ENCODE measurements around the gene GPX7. TPM values are rescaled to one million over a fixed set of nuclear protein-coding genes. Genes with fewer than 3 reads are reported as not detected.

GPX7 gene
- total and polyA plus RNA-seq, 7 donors, result 2.5 to 49.3 (median 17.0) TPM

DNA sequence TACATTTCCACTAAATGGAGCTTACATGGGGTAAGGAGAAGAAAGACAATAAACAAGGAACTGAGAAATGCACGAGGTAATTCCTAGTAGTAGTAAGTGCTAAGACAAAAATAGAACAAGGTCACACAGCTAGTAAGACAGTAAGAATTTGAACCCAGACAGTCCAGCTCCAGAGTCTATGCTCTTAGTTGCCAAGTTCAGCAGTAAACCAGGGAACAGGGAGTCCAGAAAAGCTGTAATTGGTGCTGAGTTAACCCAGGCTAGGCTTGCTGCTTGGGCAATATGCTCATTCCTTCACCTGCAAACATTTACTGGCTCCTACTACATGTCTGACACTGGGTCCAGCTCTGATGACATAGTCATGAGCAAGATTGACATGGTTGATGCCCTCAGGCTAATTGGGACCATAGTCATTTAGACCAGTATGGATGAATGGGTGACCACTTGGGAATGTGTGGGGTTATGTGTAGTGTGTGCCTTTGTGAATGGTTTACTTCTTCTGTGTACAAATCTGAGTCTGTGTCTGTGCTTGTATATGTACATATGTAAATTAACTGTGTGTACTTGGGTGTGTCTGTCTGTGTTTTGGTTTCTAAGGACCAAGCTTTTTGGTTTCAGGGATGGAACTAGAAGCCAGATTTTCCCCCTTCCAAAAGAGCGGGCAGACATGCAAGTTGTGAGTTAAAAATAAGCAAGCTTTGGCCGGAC is 2.0 kb downstream of the GPX7 start:
- H3K27me3 ChIP-seq, result no peaks in the 10 kb centered on the region
- H3K27ac ChIP-seq, result peak overlapping the region; percentile 80 to 89 (median 84)
- H3K4me3 ChIP-seq, result no peak overlapping the region
- peaks cover 0 to 33% (median 26%) of the 10 kb centered on the region in 4 donors for H3K4me1 ChIP-seq
- DNase-seq, result no peak
- intact Hi-C loops (cut with DNase I), result loop anchor here (5.0 kb wide), 1 partner anchor 202 kb away; the partner anchor contains the start of genes ORC1 and PRPF38A
- TF ChIP-seq POLR2A (IDR thresholded peaks at IDR 0.05) (no peak), POLR2AphosphoS5 (IDR thresholded peaks at IDR 0.05) (no peak), EP300 (IDR thresholded peaks at IDR 0.05) (peak in 1 of 4 donors; percentile 23)
- TF ChIP-seq, protein P1, sequence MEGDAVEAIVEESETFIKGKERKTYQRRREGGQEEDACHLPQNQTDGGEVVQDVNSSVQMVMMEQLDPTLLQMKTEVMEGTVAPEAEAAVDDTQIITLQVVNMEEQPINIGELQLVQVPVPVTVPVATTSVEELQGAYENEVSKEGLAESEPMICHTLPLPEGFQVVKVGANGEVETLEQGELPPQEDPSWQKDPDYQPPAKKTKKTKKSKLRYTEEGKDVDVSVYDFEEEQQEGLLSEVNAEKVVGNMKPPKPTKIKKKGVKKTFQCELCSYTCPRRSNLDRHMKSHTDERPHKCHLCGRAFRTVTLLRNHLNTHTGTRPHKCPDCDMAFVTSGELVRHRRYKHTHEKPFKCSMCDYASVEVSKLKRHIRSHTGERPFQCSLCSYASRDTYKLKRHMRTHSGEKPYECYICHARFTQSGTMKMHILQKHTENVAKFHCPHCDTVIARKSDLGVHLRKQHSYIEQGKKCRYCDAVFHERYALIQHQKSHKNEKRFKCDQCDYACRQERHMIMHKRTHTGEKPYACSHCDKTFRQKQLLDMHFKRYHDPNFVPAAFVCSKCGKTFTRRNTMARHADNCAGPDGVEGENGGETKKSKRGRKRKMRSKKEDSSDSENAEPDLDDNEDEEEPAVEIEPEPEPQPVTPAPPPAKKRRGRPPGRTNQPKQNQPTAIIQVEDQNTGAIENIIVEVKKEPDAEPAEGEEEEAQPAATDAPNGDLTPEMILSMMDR (IDR thresholded peaks at IDR 0.05), result no peak
- no peaks in the 10 kb centered on the region for H3K9me3 ChIP-seq
- peaks cover 0 to 29% (median 9%) of the 10 kb centered on the region in 4 donors for H3K36me3 ChIP-seq
- 57 to 63% methylated on average over 3 of the region's 3 CpGs for WGBS, 2 donors

DNA sequence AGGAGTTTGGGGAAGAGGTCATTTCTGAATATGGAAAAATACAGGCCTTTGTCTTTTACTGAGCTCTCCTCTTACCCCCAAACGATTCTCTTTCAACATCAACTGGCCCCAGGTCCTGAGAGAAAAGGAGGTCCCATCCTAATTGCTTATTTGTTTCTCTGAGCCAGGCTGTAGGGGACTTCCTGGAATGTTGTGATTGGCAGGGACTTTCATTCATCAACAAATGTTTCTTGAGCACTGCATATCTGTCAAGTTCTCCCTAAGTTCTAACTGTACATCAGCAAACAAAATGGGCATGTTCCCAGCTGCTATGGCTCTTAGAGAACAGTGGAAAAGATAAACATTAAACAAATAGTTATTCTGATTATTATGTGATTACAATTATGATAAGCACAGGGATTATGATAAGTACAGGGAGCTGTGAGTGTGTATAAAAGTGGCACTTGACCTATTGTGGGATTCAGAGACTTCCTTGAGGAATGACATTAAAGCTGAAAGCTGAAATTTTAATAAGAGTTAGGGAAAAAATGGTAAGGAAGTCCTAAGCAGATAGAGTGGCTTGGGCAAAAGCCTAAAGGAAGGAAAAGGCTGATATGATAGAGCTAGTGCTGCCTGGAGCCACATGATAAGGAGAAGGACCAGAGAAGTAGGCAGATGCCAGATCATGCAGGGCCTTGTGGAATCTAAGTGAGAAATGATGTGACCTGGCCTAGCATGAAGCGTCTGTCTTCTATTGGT is 11.6 kb downstream of the GPX7 start:
- no peak for DNase-seq
- Histone ChIP-seq H3K27ac (no peak overlapping the region), H3K36me3 (peaks cover 0 to 7% (median 0%) of the 10 kb centered on the region in 4 donors), H3K9me3 (no peaks in the 10 kb centered on the region), H3K27me3 (no peaks in the 10 kb centered on the region), H3K4me3 (no peak overlapping the region), H3K4me1 (no peaks in the 10 kb centered on the region)
- intact Hi-C loops (cut with DNase I), result no loop called here
- WGBS, 2 donors, result 63 to 64% methylated on average over 2 of the region's 2 CpGs
- no peak for TF ChIP-seq EP300 (IDR thresholded peaks at IDR 0.05)
- no peak for TF ChIP-seq POLR2AphosphoS5 (IDR thresholded peaks at IDR 0.05)
- TF ChIP-seq, protein P1 (IDR thresholded peaks at IDR 0.05), result no peak
- no peak for TF ChIP-seq POLR2A (IDR thresholded peaks at IDR 0.05)

DNA sequence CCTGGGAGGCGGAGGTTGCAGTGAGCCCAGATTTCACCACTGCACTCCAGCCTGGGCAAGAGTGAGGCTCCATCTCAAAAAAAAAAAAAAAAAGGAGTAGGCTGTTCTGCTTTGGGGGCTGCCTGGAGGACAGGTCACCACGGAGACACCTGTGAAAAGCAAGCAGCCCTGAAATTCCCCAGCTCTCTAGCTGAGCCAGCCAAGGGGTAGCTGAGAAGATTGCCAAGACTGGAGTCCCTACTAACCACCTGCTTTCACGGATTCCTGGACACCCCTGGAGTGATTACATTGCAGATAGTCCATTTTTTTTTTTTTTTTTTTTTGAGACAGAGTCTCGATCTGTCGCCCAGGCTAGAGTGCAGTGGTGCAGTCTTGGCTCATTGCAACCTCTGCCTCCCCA is 12.5 kb downstream of the GPX7 start:
- Histone ChIP-seq H3K27me3 (no peaks in the 10 kb centered on the region), H3K9me3 (no peaks in the 10 kb centered on the region), H3K27ac (no peak overlapping the region), H3K36me3 (peaks cover 0 to 5% (median 0%) of the 10 kb centered on the region in 4 donors), H3K4me1 (no peaks in the 10 kb centered on the region), H3K4me3 (no peak overlapping the region)
- no peak for DNase-seq
- TF ChIP-seq POLR2AphosphoS5 (IDR thresholded peaks at IDR 0.05) (no peak), EP300 (IDR thresholded peaks at IDR 0.05) (no peak), POLR2A (IDR thresholded peaks at IDR 0.05) (no peak)
- TF ChIP-seq, protein P1 (IDR thresholded peaks at IDR 0.05), result no peak
- WGBS, 2 donors, result 94 to 97% methylated on average over 5 of the region's 5 CpGs
- intact Hi-C loops (cut with DNase I), result no loop called here

DNA sequence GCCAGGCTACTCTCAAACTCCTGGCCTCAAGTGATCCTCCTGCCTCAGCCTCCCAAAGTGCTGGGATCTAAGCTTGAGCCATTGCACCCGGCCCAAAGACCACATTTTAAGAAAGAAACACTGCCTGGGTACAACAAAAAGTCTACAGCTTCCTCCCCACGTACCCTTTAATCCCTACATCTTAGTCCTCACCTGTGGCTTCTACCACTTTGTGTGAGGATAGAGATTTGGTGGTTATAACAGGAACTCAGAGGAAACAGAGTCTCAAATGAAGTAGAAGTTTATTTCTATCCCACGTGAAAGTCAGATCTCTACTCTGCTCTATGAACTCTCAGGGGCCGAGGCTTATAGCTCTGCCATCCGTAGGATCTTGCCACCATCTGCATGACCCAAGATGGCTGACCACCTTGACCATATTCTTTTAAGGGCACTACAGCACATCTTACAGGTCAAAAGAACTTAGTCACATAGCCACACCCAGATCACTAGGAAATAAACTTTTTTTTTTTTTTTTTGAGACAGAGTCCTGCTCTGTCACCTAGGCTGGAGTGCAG is 13.4 kb downstream of the GPX7 start:
- peaks cover 0 to 1% (median 0%) of the 10 kb centered on the region in 4 donors for H3K36me3 ChIP-seq
- H3K27me3 ChIP-seq, result no peaks in the 10 kb centered on the region
- no peaks in the 10 kb centered on the region for H3K4me1 ChIP-seq
- no peaks in the 10 kb centered on the region for H3K9me3 ChIP-seq
- no peak overlapping the region for H3K4me3 ChIP-seq
- no peak for TF ChIP-seq EP300 (IDR thresholded peaks at IDR 0.05)
- TF ChIP-seq POLR2A (IDR thresholded peaks at IDR 0.05), result no peak
- no peak for TF ChIP-seq POLR2AphosphoS5 (IDR thresholded peaks at IDR 0.05)
- TF ChIP-seq, protein P1 (IDR thresholded peaks at IDR 0.05), result no peak
- DNase-seq, result no peak
- no peak overlapping the region for H3K27ac ChIP-seq
- 71 to 82% methylated on average over 5 of the region's 5 CpGs for WGBS, 2 donors
- intact Hi-C loops (cut with DNase I), result no loop called here

All from sigmoid colon (tissue), 7 donors.